Vagina (tissue), 2 donors: ENCODE data around the gene CDC42.

ENCODE experiments used
- POLR2A ChIP-seq, 2 donors: fragments of 450-650 bp; IDR thresholded peaks; one replicate each; pipeline ENCODE4 v1.6.1; 2017; ENCODE audit warnings: antibody characterized with exemption in 2 of 2, mild to moderate bottlenecking in 2 of 2, moderate library complexity in 2 of 2
- POLR2AphosphoS5 ChIP-seq, 2 donors: sonication (generic); formaldehyde crosslinking; IDR thresholded peaks; one replicate each; pipeline ENCODE4 v1.9.0; 2017; ENCODE audit warnings: antibody characterized with exemption in 2 of 2, mild to moderate bottlenecking in 2 of 2, low read depth in 1 of 2; ENCODE audit not compliant: insufficient read depth in 1 of 2
- TF ChIP-seq, protein P1 (sequence below), 3 experiments: fragments of 450-650 bp in 2 of 3; fragments of 200-600 bp in 1 of 3; sonication (generic) in 1 of 3; IDR thresholded peaks; one replicate each; pipeline ENCODE4 v1.5.1; 2017 to 2019; ENCODE audit warnings: antibody characterized with exemption in 3 of 3, mild to moderate bottlenecking in 2 of 3, moderate library complexity in 2 of 3

DNA sequence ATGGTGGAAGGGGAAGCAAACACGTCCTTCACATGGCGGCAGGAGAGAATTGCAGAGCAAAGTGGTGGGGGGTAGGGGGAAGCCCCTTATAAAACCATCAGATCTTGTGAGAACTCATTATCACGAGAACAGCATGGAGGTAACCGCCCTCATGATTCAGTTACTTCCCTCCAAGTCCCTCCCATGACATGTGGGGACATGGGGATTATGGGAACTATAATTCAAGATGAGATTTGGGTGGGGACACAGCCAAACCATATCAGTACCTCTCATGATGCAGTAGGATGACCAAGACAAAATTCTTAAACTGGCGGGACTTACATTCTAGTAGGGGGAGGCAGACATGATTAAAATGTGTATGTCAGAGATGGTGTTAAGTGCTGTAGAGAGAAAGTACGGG, 51.6 kb downstream of the CDC42 start:
- no peak for TF ChIP-seq POLR2AphosphoS5 (IDR thresholded peaks at IDR 0.05; ENCODE audit: insufficient read depth in 1 of 2, low read depth in 1 of 2)
- TF ChIP-seq, protein P1, sequence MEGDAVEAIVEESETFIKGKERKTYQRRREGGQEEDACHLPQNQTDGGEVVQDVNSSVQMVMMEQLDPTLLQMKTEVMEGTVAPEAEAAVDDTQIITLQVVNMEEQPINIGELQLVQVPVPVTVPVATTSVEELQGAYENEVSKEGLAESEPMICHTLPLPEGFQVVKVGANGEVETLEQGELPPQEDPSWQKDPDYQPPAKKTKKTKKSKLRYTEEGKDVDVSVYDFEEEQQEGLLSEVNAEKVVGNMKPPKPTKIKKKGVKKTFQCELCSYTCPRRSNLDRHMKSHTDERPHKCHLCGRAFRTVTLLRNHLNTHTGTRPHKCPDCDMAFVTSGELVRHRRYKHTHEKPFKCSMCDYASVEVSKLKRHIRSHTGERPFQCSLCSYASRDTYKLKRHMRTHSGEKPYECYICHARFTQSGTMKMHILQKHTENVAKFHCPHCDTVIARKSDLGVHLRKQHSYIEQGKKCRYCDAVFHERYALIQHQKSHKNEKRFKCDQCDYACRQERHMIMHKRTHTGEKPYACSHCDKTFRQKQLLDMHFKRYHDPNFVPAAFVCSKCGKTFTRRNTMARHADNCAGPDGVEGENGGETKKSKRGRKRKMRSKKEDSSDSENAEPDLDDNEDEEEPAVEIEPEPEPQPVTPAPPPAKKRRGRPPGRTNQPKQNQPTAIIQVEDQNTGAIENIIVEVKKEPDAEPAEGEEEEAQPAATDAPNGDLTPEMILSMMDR (IDR thresholded peaks at IDR 0.05) = no peak
- TF ChIP-seq POLR2A (IDR thresholded peaks at IDR 0.05) = no peak
